D721Med (cell line): ENCODE results near the gene C22orf39.

Source experiments
- DNase-seq: peaks from one replicate; pipeline ENCODE4 v3.0.0; 2011; ENCODE audit warnings: low spot score; ENCODE audit not compliant: insufficient read length
- FAIRE-seq: peaks from 2 replicates; lab custom pipeline; 2011; peaks lifted over from hg19 to GRCh38; lab: Jason Lieb, UNC
- TF ChIP-seq, protein P1 (sequence below): IDR thresholded peaks from 2 replicates; pipeline ENCODE4 v1.5.1; 2012; ENCODE audit warnings: mild to moderate bottlenecking, control low read depth; ENCODE audit not compliant: insufficient read depth; ENCODE audit errors: missing control alignments

The C22orf39 gene

DNA sequence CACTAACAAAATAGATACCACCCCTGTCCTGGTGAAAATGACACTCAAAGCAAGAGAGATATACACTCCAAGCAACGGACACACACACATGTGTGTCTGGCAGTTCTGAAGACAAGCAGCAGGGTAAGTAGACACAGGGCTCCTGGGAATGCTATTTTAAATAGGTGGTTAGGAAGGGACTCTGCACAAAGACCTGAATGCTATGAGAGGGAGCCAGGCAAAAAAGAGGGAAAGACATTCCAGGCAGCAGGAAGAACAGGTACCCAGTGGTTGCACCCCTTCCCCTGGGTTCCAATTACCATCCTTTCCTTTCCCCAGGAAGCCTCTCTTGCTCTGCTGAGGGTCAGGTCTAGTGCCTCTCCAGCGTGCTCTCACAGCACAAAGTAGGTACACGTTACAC, 28.5 kb upstream of the C22orf39 start:
- TF ChIP-seq, protein P1, sequence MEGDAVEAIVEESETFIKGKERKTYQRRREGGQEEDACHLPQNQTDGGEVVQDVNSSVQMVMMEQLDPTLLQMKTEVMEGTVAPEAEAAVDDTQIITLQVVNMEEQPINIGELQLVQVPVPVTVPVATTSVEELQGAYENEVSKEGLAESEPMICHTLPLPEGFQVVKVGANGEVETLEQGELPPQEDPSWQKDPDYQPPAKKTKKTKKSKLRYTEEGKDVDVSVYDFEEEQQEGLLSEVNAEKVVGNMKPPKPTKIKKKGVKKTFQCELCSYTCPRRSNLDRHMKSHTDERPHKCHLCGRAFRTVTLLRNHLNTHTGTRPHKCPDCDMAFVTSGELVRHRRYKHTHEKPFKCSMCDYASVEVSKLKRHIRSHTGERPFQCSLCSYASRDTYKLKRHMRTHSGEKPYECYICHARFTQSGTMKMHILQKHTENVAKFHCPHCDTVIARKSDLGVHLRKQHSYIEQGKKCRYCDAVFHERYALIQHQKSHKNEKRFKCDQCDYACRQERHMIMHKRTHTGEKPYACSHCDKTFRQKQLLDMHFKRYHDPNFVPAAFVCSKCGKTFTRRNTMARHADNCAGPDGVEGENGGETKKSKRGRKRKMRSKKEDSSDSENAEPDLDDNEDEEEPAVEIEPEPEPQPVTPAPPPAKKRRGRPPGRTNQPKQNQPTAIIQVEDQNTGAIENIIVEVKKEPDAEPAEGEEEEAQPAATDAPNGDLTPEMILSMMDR, result no peak
- FAIRE-seq, result no peak
- DNase-seq, result no peak

DNA sequence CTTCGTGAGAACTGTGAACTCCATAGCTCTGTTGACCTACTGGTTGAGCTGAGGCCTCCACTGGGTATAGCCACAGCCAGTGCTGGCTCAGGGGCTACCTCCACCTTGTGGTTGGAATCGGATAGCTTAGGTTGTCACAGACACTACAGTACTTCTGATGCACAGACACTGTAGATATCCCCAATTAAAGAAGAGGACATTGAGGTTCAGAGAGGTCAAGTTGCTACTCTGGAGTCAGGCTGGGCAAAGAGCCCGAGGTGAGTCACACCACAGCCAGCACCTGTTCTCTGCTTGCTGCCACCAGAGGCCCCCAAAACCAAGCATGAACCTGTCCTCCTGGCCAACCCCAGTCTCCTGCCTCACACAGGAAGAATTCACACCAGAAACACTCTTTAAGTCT, 26.1 kb upstream of the C22orf39 start:
- TF ChIP-seq, protein P1, result no peak

DNA sequence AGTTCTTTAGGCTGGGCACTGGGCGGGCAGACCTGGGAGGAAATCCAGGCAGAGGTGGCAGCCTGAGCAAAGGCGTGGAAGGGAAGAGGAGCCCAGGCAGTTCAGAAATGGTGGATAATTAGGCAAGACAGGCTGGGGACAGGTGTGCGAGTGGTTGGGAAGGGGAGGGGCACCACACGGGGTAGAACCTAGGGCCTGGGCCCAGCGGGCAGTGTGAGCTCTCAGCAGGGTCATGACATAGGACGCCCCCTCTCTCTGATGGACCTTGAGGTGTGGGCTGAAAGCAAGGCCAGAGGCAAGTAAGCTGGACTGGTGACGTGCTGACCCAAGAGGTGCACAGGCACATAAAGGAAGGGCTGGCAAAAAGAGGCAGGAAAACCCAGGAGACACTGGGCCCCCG, 24.7 kb upstream of the C22orf39 start:
- no peak for FAIRE-seq
- DNase-seq, result no peak
- TF ChIP-seq, protein P1, result no peak

More for the DNA sequence above, 26.1 kb upstream of the C22orf39 start:
- FAIRE-seq (no peak), DNase-seq (no peak)

DNA sequence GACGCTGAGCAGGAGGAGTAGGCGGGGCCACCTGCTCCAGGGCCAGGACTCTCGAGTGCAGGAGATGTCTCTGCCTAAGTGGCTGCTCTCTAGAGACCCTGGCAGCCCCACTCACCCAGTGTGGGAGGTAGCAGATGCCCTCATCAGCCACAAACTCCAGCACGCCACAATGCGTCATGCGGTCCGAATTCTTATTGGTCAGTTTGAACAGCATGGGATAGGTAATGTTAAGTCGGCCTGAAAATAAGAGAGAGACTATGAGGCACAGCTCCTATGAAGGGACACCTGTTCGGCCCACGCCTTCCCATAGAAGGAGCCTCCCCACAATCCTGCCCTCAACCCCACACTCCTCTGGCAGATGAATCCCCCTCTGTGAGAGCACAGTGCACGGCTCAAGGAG, 24.1 kb upstream of the C22orf39 start:
- DNase-seq, result no peak
- TF ChIP-seq, protein P1, result no peak
- no peak for FAIRE-seq

DNA sequence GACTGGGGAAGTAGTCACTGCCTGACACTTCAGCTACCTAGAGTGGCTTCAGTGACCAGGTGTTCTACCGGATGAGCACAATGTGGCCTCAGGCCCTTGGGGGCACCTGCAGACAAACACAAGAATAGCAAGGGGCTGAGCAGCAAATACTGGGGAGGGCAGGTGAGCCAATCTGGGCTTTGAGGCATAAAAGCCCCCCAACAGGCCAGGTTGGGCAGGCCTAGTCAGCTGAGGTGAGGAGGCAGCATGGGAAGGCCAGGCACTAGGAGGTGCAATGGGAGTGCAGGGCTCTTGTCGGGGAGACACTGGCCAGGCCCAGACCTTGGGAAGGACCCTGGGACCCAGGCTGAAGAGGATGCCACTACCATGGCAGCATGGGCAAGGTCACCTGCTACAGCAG, 22.5 kb upstream of the C22orf39 start:
- FAIRE-seq, result no peak
- TF ChIP-seq, protein P1, result no peak
- no peak for DNase-seq

DNA sequence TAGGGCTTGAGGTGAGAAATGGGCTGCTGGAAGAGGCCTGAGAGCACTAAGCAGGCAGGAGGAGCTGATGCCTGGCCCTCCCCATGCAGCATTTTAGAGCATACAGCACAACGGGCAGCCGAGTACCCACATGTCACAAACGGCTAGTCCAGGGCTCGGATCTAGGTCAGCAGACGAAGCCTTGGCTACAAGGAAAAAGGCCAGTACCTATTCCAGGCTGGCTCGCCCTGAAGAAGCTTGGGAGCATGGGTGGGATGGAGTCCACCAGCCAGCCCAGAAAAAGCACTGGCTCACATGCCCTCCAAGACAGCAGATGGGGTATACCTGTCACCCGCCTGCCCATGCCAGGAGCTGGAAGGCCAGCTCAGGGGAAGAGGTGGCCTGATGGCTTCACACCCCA, 21.9 kb upstream of the C22orf39 start:
- no peak for FAIRE-seq
- TF ChIP-seq, protein P1, result no peak
- no peak for DNase-seq

DNA sequence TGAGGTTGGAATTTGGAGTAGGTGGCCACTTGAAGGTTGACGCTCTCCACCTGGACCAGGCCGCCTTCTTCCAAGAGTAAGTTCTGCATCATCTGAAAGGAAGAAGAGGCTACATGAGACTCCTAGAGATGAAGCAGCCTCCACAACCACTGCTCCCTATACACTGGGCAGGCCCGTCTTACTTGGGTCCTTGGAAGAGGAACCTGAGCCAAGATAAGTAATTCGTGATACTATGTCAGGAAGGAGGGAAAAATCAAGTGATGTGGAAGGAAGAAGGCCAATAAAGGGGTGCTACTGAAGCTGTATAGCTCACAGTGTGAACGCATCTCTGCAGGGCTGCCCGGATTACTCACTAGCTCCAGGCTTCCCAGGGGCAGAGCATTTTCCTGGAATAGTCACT, 20.4 kb upstream of the C22orf39 start:
- TF ChIP-seq, protein P1, result no peak

More for the DNA sequence above, 20.4 kb upstream of the C22orf39 start:
- DNase-seq (no peak), FAIRE-seq (no peak)
